Measurements from ENCODE around the gene TSKU.
"Not testable (repeated sequence)": the region's sequence is repeated elsewhere in the genome, so short reads cannot be mapped to it uniquely, and the experiment has no call there.

Gene TSKU

DNA sequence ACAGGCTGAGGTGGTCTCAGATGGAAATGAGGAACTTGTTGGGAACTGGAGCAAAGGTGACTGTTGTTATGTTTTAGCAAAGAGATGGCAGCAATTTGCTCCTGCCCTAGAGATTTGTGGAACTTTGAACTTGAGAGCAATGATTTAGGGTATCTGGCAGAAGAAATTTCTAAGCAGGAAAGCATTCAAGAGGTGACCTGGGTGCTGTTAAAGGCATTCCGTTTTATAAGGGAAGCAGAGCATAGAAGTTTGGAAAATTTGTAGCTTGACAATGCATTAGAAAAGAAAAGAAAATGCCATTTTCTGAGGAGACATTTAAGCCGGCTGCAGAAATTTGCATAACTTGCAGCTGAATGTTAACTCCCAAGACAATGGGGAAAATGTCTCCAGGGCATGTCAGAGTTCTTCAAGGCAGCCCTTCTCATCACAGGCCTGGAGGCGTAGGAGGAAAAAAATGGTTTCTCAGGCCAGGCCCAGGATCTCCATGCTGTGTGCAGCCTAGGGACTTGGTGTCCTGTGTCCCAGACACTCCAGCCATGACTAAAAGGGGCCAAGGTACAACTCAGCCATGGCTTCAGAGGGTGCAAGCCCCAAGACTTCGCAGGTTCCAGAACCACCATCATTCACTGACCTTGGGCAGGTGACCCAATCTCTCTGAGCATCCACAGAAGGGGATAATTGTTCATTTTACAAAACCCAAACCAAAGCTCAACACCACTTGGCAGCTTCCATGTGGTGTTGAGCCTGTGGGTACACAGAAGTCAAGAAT lies 8.0 kb downstream of the TSKU start:
- DNase-seq = not testable (repeated sequence)

DNA sequence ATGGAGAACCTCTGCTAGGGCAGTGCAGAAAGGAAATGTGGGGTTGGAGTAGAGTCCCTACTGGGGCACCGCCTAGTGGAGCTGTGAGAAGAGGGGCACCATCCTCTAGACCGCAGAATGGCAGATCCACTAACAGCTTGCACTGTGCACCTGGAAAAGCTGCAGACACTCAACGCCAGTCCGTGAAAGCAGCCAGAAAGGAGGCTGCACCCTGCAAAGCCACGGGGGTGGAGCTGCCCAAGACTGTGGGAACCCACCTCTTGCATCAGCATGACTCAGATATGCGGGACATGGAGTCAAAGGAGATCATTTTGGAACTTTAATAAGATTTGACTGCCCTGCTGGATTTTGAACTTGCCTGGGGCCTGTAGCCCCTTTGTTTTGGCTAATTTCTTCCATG lies 8.7 kb downstream of the TSKU start:
- DNase-seq = no peak

DNA sequence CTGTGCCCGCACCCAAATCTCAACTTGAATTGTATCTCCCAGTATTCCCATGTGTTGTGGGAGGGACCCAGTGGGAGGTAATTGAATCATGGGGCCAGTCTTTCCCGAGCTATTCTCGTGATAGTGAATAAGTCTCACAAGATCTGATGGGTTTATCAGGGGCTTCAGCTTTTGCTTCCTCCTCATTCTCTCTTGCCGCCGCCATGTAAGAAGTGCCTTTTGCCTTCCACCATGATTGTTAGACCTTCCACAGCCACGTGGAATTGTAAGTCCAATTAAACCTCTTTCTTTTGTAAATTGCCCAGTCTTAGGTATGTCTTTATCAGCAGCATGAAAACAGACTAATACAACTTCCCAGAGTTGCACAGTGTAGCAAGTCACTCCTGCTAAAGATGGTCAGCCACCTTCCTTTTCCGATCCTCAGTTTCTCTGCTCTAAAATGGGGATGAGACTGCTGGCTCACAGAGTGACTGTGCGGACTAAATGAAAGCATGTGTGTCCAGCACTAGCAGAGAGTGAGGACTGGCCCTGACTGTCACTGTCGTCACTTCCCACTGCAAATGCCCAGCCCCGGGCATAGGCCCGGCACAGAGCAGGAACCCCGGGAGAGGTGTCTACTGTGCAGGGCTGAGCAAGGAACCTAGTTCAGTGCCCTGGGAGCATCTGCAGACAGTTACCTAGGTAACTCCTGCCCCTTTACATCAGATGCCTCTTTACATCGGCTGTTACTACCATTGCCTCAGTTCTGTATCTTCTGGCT lies 9.5 kb downstream of the TSKU start:
- DNase-seq = no peak

DNA sequence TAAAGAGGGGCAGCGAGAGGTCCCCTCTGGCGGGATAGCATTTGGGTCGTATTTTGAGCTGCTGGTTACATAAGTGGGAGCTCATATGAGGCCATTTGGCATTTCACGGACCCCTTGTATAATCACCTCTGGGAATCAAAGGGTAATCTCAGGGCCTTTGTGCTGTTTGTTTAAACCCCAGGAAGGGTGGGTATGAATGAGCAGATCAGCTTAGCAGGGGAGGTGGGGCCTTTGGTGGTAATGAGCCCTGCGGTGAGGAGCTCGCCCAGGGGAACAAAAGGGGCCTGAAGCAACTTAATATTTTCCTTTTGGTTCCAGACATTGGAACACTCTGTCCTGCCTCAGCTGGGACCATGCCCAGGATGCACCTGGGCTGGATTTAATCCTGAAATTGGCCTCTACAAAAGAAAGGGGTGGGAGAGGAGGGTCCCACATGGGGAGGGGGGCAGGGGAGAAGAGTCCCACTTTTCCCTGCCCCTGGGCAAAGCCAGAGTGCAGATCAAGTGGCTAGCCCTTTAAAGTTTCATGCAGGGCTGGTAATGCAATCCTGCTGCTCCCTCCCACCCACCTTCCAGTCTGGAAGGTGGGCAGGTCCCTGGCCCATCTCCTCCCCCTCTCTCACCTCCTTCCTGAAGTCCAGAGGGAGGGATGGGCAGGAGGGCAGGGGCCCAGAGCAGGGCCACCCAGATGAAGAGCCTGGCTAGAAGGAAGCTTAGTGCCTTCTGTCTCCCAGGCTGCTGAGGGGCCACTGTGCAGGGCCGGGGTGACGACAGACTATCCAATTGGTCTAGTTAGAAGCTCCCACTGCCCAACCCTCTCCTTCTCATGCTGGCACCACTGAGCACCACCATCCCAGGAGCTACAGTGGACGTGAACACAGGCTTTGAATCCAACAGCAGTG lies 10.5 kb downstream of the TSKU start:
- no peak for DNase-seq

DNA sequence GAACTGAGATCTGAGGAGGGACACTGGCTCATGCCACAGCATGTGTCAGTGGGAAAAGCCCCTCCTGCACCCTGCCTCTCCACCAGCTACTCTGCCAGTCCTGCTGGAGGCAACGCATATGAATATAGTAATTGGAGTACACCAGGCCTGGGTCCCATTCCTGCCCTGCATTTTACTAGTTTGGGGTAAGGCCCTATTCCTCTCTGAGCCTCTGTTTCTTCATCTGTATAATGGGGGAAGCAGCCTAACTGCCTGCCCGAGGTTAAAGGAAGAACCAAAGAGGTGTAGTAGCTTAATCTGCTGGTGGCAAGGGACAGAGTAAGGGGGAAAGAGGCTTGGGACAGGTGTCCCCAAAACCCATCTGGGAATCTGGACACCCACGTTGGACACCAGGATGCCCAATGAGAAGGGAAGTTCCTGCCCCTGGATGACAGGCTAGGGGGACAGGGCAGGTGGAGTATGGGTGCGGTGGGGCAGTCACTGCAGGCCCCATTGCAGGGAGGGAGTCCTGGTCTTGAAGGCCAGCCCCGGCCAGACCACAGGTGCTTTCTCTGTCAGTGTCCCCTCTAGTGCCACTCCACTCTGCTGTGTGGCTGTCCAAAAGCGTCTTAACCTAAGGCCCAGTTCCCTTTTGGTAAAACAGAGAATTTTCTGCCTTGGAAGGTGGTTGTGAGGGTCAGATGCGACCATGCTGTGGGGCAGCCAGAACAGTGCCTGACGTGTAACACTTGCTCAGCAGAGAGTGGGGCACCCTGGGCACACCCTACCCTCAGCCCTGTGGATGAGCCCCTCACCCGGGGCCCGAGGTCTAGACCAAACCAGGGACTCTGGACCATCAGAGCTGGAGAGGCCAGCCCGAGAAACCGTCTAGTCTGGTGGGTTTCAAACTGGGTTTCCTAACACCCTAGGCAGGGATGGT lies 11.5 kb downstream of the TSKU start:
- no peak for DNase-seq

DNA sequence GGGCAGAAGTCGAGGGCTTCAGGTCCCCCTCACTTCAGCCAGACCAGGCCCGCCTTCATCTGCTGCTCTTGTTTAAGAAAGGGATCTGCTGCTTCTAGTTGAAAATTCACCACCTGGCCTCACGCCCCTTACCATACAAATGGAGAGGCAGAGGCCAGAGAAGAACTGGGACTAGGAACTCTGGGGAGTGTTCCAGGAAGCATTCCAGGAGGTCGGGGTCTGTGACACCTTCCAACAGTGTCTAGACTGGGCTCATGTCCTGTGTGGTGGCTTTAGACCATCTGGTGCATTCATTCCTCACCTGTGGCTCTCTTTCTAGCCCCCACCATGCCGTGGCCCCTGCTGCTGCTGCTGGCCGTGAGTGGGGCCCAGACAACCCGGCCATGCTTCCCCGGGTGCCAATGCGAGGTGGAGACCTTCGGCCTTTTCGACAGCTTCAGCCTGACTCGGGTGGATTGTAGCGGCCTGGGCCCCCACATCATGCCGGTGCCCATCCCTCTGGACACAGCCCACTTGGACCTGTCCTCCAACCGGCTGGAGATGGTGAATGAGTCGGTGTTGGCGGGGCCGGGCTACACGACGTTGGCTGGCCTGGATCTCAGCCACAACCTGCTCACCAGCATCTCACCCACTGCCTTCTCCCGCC lies 12.3 kb downstream of the TSKU start:
- no peak for DNase-seq

GRCh38 chr11:76795936-76796441 lies 12.8 kb downstream of the TSKU start:
- no peak for DNase-seq

DNA sequence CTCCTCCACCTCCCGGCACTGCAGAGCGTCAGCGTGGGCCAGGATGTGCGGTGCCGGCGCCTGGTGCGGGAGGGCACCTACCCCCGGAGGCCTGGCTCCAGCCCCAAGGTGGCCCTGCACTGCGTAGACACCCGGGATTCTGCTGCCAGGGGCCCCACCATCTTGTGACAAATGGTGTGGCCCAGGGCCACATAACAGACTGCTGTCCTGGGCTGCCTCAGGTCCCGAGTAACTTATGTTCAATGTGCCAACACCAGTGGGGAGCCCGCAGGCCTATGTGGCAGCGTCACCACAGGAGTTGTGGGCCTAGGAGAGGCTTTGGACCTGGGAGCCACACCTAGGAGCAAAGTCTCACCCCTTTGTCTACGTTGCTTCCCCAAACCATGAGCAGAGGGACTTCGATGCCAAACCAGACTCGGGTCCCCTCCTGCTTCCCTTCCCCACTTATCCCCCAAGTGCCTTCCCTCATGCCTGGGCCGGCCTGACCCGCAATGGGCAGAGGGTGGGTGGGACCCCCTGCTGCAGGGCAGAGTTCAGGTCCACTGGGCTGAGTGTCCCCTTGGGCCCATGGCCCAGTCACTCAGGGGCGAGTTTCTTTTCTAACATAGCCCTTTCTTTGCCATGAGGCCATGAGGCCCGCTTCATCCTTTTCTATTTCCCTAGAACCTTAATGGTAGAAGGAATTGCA lies 13.5 kb downstream of the TSKU start:
- no peak for DNase-seq

DNA sequence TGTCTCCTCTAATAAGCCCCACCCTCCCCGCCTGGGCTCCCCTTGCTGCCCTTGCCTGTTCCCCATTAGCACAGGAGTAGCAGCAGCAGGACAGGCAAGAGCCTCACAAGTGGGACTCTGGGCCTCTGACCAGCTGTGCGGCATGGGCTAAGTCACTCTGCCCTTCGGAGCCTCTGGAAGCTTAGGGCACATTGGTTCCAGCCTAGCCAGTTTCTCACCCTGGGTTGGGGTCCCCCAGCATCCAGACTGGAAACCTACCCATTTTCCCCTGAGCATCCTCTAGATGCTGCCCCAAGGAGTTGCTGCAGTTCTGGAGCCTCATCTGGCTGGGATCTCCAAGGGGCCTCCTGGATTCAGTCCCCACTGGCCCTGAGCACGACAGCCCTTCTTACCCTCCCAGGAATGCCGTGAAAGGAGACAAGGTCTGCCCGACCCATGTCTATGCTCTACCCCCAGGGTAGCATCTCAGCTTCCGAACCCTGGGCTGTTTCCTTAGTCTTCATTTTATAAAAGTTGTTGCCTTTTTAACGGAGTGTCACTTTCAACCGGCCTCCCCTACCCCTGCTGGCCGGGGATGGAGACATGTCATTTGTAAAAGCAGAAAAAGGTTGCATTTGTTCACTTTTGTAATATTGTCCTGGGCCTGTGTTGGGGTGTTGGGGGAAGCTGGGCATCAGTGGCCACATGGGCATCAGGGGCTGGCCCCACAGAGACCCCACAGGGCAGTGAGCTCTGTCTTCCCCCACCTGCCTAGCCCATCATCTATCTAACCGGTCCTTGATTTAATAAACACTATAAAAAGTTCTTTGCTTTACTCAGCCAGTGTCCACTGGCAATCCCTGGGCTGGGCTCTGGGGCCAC lies 14.4 kb downstream of the TSKU start:
- no peak for DNase-seq

- DNase-seq = no peak
Measured at GRCh38 chr11:76798202-76798581, 15.0 kb downstream of the TSKU start.

DNA sequence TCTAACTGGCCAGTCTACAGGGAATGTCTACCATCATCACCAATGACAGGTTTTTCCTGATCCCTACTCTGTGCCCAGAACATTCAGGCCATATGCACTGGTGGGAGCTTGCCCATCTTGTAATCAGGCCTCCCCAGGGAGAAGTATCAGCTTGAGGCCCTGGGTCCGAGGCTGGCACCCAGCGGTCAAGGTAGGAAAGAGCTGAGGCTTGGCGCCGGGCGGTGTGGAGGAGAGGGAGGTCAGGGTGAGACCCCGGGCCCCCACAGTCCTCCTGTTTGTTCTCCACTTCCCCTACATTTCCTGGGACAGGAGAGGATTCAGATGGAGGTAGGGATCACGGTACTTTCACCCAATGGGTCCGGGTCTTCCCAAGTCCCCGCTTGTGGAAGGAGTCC lies 15.5 kb downstream of the TSKU start:
- no peak for DNase-seq

GRCh38 chr11:76799066-76799804 lies 16.1 kb downstream of the TSKU start:
- peak; percentile 33 to 76 for DNase-seq

DNA sequence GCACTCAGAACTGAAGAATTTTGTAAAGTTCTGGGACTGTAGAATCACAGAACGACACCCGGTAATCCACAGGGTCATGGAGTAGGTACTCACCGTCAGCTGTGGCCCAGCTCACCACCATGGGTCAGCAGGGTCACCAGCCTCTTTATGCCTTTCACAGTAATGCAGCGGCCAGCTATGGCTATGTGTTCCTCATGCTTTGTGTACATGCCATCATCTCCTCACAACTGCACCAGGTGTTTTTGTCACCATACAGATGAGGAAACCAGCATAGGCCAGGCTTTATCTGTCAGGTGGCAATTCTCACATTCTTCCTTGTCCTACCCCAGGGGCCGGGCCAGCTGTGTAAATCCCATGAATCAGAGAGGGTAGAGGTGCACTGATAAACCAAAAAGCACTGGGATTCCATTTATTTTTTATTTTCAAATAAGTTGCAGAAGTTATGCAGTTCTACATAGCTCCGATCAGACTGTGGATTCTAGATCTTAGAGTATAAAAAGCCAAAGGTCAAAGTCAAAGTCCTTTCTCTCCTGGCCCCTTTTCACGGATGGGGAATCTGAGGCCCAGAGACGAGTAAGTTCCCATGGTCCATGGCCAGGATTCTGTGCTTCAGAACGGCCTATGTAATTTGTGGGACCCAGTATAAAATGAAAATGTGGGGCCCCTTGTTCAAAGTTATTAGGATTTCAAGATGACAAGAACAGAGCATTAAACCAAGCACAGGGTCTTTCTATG lies 17.5 kb downstream of the TSKU start:
- DNase-seq = no peak

GRCh38 chr11:76801225-76801624 lies 18.1 kb downstream of the TSKU start:
- DNase-seq = no peak

- DNase-seq = no peak
Measured at GRCh38 chr11:76801736-76802135, 18.6 kb downstream of the TSKU start.

DNA sequence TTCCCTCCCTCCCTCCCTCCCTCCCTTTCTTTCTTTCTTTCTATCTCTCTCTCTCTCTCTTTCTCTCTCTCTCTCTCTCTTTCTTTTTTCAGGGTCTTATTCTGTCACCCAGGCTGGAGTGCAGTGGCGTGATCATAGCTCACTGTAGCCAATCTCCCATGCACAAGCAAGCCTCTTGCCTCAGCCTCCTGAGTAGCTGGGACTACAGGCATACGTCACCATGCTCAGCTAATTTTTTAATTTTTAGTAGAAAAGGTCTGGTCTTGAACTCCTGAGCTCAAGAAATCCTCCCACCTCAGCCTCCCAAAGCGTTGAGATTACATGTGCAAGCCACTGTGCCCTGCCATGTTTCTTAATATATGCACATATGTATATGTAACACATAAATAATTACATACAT lies 19.0 kb downstream of the TSKU start:
- no peak for DNase-seq

GRCh38 chr11:76802621-76803020 lies 19.5 kb downstream of the TSKU start:
- no peak for DNase-seq

DNA sequence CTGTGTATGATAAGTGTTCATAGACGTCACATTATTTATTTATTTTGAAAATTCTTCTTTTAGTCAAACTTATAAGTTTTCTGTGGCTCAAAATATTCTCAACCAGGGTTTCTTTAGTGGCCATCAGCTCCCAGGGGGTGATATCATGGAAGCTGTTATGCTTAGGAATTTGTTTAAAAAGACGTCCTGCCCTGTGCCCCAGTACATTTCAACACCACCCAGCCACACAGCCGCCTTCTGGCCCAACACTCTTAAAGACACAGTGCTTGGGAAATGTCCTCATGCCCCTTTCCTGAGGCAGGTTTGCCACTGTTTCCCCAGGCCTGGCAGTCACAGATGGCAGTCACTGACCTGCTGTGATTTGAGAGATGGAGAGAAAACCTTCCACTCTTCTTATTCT lies 19.9 kb downstream of the TSKU start:
- DNase-seq = no peak

Measured in hippocampal formation (tissue), 2 donors.